ENCODE data around the gene DHRS3.

- TF ChIP-seq SIN3A (IDR thresholded peaks at IDR 0.05; ENCODE audit: borderline replicate concordance, low read depth, low read length) = no peak
- TF ChIP-seq POLR2AphosphoS5 (IDR thresholded peaks at IDR 0.05; ENCODE audit: low read depth, low read length) = no peak
- no peak for TF ChIP-seq CTCF (IDR thresholded peaks at IDR 0.05)
- TF ChIP-seq IRF3 (IDR thresholded peaks at IDR 0.05; ENCODE audit: low read depth, low read length) = no peak
Measured at GRCh38 chr1:12572522-12572921, 45.5 kb downstream of the DHRS3 start.
